GM18526 (cell line): ENCODE measurements around the gene OSBPL2.

ENCODE experiments used
- POLR2A ChIP-seq: IDR thresholded peaks from 3 replicates; pipeline ENCODE4 v1.6.1; 2011; ENCODE audit not compliant: insufficient read length; ENCODE audit errors: extremely low read depth

The OSBPL2 gene

DNA sequence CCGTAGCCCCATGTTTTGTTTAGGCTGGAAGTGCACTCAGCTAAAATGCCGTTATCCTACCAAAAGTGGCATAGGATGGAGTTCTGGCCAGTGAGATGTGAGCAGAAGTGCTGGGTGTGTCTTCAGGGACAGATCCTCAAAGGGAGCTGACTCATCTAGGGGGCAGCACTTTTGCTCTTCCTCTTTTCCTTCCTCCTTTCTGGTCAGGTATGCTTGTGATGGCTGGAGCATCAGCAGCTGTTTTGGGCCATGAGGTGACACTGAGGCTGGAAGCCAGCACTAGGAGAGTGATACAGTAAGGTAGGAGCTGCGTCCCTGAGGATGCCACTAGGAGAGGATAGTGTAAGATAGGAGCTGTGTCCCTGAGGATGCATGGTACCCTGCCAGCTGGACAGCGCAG lies 4.6 kb upstream of the OSBPL2 start:
- no peak for TF ChIP-seq POLR2A

DNA sequence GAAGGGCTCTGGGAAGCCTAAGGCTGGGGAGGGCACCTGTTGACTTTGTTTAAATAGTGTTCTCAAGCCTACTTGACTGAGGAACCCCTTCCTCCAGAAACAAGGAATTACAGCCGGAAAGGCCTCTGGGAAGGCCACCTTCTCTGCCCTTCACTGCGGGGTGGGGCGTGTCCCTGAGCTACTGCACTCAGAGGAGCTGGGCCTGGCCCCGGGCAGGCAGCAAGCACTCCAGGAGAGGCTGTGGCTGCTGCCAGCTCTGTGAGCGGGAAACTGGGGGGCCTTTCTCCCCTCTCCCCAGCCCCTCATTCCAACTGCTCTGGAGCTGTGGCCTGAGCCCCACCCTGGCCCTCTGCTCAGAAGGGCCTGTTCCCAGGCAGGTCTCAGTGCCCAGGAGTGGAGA lies 4.0 kb upstream of the OSBPL2 start:
- TF ChIP-seq POLR2A = no peak

DNA sequence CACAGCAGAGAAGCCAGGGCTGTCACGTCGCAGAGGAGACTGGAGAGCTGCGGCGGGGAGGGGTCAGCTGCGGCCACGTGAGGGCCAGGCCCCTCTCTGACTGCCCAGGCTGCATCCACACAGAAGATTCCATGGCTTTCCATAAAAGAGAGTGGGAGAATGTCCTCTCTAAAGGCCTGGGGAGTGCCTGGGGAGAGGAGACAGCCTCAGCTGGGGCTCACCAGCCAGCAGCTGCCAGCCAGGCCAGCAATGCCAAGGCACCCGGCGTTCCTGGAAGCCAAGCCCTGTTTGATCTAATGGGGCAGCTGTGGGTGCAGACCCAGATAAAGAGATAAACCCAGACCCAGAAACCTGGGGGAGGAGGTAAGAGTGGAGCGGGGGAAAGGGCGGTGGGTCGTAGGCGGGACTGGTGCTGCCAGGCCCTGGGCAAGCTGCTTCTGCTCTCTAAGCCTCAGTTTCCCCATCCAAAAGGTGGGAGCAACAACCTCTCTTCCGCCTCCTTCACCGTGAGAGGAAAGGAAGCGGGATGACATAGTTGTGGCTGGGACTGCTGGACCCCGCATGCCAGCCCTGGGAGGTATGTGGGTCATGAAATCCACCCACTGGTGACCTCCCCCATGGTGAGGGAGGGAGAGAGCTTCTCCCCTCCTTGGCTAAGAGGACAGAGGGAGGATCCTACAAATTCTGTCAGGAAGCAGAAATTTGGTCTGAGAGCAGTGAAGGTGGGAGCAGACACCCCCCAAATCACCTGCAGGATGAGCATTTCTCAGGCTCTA lies 3.1 kb upstream of the OSBPL2 start:
- no peak for TF ChIP-seq POLR2A

DNA sequence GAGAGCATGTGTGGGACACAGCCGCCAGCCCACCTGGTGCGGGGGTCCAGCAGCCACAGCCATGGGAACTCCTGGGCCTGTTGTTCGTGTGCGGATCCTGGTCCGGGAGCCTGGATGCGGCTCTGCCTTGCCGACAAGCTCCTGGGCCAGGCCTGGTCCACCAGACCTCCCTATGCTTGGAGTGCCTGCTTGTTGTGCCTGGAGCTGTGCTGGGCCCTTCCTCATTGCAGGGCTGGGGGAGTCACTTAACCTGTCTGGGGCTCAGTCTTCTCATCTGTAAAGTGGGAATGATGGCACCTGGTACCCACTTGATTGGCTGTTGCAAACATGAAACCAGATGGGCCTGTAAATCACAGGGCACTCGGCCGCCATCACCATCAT lies 2.6 kb upstream of the OSBPL2 start:
- TF ChIP-seq POLR2A = no peak

DNA sequence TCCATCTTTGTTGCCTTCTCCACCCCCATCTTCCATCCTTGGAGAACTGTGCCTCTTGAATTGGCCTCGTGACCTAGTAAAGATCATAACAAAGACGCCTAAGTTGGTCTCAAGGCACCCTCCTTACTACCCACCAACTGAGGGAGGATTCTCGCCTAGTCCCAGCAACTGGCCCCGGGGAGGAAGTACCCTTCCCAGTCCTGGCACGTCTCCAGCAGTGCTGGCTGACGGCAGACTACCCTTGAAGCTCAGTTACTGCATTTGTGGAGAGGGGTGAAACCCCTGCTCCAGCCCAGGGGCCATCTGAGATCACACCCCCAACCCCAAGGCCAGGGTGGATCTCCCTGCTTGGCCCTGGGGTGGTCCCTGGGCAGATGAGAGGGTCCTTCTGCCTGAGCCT lies 2.1 kb upstream of the OSBPL2 start:
- no peak for TF ChIP-seq POLR2A

DNA sequence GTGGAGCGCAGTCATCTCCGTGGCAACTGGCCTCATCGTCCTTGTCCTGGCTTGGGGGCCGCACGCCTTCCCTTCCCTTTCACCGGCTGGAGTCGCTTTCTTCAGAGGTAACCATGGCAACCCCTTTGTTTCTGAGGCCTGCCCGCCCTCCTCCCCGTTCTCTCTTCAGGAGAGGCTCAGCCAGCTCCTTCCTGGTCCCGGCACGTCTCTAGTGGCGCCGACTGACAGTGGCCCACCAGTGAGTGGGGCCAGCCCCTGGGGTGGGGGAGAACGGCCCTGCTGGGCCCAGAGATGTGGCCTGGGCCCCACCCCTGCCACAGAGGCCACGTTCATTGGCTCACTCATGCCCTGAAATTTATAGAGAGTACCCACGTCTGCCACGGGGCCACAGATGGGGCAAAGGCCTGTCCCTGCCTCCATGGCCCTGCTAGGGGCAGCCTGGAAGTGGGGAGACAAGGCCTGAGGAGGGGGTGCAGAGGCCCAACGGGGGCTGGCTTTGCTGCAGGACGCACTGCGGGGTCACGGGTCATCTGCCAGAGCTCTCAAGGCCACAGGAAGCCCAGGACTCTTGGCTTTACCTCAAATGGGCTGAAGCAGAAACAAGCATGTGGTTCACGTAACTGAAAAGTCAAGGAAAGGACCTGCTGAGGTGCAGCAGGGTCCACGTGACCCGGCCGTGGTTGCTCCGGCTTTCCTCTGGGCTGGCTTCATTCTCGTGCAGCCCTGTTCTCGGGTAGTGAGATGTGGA lies 1.4 kb upstream of the OSBPL2 start:
- no peak for TF ChIP-seq POLR2A

DNA sequence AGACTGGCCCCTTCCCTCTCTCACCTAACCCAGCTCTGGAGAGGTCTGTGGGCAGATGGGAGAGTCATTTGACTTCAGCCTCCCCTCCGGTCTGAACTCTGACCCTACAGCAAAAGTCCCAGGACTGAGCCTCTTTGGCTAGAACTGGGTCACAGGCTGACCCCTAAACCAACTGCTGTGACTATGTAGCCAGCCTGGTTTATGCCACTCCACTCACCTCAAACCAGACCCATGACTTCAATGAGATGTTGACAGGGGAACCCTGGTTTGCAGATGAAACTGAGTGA lies 864 bp upstream of the OSBPL2 start:
- TF ChIP-seq POLR2A = no peak

DNA sequence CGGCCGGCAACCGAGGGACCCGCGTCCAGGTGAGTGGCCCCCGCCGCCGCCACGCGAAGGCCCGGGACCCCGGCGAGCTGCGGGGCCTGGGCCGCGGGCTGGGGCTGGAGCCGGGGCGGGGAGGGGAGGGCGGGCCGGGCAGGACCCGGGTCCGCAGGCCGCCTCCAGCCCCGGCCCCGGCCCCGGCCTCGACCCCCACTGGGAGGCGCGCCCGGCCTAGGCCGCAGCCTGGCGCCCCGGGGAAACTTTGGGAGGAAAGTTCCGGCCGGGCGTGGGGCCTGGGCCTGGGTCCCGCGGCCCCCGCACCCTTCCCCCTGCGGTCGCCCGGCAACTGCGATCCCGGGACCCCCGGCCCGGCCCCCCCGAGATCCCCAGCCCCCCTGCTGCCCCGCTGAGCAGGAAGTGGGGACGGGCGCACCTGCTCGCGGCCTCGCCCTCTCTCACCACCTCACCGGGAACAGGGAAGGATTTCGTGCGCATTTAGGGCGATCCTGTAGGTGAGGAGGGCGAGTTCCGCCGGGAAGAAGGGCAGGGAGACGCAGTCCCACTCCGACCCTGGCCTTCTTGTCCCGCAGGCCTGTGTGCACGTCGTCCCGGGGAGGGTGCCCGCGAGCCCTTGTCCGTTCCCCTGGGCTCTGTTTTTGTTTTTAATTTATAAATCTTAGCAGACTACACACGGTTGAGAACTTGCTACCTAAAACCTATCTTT lies 402 bp downstream of the OSBPL2 start:
- TF ChIP-seq POLR2A = no peak

DNA sequence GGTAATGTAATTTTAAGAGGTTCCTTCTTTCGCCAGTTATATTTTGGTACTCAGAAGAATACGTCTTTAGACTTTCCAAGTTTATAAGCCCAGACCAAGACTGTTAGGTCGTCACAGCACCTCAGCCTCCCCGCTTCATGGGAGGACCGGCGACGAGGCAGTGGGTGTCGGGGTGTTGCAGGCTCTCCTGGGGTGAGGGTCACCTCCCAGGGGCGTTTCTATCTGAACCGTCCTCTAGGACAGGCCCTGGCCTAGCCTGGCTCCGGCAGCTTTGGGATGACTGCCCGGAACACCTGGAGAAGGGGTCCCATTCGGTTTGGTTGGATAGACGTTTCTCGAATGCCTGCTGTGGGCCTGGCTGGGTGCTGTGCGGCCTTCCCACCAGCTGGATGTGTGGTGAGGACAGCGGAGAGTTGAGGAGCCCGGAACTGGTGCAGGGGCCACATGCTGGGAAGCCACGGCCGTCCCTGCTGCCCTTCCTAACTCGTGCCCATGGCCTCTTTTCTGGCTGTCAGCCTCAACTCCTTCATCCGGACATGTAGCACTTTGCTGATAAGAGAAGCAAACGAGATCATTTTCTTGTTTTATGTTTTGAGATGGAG lies 1.1 kb downstream of the OSBPL2 start:
- no peak for TF ChIP-seq POLR2A

DNA sequence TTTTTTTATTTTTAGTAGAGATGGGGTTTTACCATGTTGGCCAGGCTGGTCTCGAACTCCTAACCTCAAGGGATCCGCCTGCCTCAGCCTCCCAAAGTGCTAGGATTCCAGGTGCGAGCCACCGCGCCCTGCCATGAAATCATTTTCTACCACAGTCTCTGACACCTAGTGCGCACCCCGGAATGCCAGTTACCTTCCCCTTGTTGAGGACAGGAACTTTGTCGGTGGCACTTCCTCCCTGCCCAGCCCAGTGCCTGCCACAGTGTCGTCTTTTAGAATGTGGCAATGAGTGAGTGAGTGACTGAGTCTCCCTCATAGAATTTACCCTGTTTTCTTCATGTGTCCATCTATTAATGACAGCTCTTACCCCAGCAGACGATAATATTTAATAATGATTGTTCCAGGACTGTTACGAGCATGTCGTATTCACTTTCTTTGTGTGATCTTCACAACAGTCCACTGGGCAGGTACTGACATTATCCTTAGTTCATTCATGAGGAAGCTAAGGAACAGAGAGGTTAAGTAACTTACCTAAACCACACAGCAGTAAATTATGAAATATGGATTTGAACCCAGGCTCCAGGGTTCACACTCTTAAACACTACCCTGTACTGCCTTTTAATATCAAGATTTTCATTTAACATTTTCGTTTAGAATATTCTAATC lies 1.8 kb downstream of the OSBPL2 start:
- TF ChIP-seq POLR2A = no peak

DNA sequence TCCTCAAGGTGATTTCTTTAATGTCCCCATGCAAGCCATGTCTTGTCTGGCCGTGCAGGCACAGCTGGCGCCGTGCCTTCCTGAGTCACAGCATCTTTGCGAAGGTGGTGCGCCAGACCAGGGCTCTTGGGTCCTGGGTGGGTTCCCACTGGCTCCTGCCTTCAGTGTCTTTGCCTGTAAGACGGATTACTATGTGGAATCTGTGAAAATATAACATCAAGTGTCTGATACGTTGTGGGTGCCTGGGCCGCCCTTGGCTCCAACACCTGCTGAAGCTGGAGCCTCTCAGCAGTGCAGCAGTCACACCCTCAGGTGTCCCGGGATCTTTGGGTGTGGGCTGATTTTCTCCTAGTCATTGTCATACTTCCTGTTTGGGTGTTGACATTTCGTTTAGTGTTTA lies 3.2 kb downstream of the OSBPL2 start:
- TF ChIP-seq POLR2A = no peak

DNA sequence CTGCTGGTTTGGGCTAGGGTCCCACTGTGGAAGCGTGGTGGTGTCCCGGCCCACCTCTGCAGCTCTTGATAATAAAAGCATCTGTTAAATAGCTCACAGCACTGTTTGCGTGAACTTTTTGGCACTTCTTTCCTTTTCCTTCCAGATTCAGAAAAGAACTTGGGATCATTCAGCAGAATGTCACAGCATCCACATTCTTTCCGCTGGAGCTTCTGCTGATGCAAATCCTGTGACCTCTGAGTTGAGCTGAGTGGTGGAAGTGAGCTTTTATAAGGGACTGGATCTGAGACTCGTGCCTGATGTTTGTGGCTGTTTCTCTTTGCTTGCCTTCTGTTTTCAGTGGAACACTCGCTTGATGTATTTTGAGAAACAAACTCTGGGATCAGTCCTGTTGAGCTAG lies 3.9 kb downstream of the OSBPL2 start:
- TF ChIP-seq POLR2A = no peak

DNA sequence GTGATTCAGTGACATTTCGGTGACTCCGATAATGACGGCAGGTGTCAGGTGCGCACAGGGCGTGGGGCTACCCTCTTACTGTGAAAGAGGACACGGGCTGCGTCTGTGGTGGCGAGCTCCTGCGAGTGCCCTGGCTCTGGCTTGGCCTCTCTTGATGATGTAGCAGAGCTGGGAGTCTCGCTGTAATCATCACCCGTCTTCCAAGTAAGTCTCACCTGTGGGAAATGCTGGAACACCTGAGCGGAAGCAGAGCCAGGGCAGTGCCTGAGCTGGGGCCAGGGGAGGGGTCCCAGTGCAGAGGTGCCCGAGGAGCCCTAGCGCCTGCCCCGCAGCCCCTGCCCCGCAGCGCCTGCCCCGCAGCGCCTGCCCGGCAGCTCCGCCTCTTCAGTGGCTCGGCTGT lies 4.8 kb downstream of the OSBPL2 start:
- no peak for TF ChIP-seq POLR2A

DNA sequence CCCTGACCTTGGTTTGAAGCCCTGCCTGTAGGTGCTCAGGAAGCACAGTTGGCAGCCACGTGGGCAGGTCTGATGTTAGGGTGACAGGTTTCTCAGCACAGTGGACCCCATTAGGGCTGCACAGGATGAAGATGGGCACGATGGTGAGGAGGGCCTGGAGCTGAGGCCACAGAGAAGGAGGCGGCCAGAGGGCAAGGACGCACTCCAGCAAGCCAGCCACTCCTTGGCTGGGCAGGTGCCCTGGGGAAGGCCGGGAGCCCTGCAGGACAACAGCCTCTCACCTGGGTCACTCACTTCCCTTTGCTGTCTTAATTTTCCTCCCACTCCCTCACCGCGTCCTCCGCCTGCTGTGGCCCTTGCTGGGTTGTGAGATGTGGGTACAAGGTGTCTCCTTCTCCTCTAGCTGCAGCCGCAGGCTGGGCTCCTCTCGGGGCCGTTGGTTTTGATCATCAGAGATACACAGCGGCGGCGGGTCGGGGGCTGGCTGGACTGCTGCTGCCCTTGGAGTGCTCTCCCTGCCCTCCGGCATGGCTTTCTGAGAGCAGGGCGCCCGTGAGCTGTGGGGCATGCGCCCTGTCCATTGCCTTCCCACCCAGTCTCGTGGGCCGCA lies 5.7 kb downstream of the OSBPL2 start:
- TF ChIP-seq POLR2A = no peak

DNA sequence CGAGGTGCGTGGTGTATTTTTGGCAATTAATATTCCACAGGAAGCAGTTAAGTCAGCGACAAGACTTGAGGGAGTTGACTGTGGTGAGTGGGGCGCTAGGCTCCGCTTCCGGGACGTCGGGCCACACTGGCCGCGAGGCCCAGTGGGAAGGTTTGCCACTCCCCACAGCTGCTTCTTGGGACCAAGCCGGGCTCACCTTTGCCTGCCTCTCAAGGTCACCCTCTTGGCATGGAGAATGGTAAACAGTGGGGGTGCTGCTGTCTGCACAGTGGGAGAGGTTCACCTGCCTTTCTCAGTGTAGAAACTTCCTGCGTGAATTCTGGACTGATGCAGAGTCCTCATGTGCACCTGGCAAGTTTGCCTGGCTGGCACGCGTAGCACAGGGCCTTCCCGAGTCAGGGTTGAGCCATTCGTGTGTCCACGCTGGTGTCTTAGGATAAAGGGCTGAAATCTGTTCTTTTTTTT lies 6.4 kb downstream of the OSBPL2 start:
- TF ChIP-seq POLR2A = no peak
